Cerebellar cortex (tissue), 1 donor: ENCODE measurements around the gene MUC4.
"Not testable (repeated sequence)": the region's sequence is repeated elsewhere in the genome, so short reads cannot be mapped to it uniquely, and the experiment has no call there.

Experiments used
- DNase-seq: peaks from one replicate; pipeline ENCODE4 v3.0.0-alpha.2; 2015; ENCODE audit warnings: low spot score

MUC4 gene

DNA sequence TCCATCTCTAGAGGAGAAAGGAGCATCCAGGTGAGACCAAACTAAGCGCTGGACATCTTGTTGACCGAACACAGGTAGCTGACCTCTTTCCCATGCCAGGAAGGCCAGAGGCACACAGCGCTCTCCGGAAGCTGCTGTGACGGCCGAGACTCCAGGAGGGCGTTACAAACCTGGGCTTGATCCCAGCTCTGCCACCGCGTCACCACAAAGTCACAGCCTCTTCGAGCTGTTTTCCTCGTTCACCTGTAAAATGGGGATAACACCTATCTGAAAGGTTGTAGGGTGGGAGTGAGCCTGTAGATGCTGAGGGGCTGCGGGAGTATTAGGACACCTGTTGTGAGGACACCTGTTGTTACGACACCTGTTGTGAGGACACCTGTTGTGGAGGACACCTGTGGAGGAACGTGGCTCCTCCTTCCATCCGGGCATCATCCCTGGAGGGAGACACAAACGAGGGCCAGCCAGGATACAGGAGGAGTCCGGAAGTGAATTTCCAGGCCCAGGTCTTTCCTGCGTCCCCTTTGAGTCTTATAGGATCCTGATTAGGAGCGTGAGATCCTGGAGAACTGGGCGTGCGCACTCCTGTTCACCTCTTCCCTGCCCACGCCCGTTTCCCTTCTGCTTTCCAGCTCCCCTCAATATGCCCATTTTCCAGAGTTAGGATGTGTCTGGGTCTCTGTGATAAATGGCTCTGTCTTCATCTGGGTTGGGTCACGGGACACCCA, 2.3 kb upstream of the MUC4 start:
- DNase-seq: no peak

DNA sequence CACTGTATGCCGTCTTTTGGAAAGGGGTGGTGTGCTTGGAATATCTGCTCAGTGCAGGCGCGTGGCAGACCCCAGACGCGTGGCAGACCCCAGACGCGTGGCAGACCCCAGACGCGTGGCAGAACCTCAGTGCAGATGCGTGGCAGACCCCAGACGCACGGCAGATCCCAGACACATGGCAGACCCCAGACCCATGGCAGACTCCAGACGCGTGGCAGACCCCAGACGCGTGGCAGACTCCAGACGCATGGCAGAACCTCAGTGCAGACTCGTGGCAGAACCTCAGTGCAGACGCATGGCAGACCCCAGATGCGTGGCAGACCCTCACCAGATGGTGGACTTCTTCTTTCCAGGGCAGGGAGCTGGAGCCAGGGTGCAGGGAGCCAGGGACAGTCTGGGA, 637 bp upstream of the MUC4 start:
- no peak for DNase-seq

DNA sequence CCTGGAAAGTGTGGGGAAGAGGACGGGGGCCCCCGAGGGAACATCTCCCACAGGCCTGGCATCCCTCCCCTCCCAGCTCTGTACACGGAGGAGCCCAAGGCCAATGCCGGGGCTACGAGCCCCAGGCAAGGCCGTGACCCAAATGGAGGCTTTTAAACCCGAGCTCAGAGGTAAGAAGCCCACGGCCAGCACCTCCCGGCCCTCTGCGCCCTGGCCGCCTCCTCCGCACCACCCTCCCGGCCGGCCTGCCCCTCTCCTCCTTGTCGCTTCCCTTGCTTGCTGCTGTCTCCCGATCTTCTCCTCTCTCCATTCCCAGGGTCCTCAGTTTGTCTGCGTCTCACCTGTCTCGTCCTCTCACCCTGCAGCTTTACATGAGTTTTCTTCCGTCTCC, 1.3 kb downstream of the MUC4 start:
- DNase-seq: no peak

DNA sequence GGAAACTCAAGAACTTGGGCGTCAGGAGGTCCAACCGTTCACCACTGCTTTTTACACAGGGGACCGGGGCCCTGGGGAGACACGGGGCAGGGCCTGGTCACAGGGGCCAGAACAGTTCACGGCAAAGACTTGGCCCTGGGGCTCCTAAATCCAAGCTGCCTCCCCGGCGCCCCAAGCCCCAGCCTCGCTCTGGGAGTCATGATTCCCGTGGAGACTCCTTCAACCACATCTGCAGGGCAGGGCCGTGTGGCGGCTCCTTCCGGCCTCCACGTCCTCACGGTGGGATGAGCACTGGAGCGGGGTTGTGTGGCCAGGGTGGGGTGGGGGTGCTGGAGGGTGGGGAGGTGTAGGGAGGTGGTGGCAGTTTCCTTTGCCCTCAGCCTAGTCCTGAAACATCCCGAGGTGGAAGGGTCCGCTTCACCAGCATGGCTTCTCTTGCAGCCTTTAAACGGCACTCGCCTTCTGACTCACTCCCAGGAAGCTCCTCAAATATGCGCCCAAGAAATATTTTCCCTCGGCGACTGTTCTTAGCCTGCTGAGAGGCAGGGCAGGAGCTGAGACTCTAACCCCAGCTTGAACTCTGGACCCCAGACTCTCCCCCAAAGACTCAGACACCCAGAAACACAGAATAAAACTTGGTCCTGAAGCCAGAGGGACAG, 1.8 kb downstream of the MUC4 start:
- DNase-seq: no peak

DNA sequence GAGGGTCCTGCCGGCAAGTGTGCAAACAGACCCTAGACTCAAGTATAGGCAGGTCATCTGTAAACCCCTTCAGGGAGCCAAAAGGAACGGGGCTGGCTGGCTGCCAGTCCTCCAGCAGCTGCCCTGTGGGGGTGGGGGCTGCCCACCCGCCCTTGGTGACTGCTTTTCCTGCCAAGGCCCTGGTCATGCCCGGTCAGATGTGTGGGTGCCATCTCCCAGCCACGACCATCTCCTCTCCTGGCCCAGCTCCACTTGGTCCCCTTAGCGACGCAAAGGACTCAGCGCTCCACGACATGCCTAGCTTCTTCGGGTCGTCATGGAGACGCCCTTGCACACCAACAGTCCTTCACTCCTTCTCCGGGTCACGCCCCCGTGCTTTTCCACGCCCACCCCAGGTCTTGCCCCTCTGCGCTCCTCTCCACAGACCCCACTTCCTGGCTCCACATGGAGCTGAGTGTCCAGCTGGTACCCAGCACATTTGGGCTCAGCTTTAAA, 2.4 kb downstream of the MUC4 start:
- no peak for DNase-seq

DNA sequence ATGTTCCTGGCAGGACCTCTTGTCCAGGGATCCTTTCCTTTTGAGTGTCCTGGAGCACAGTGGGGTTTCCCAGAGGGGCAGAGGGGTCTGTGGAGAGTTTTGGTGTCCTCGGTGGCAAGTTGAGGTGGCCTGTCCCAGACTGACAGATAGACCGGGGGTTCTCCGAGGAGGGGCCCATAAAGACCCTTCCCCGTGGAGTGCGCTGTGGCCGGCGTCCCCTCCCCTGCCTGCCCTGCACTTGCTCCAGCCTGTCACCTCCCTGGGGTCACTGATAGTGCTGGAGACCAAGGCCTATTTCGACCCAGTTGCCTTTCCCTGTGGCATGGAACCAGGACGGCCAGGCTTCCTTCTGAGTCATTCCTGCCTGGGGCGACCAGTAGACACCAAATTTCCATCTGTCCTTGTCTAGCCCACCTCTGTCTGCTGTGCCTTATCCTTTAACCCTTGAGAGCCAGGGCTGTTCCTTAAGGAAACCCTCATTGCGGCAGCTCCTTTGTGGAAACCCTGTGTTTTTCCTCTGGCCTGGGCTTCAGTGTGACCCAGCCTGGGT, 2.9 kb downstream of the MUC4 start:
- no peak for DNase-seq

DNA sequence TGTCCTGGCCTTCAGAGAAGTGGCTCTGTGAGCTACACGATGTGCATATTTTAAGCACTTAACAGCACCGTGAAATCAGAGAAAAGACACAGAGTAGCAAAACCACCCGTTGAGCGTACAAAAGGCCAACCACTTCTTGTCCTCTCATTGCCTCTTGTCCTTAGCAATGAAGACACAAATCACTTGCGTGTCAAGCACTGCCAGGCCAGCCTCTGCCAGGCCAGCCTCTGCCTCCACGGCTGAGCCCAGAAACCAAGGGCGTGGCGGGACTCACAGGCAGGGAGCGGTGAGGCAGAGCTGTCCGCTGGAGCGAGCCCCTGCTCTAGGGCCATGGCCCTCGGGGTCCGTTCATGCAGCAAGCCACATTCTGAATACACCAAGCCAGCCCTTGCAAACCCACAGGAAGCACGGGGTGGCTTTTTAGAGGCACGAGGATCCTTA, 4.0 kb downstream of the MUC4 start:
- no peak for DNase-seq

DNA sequence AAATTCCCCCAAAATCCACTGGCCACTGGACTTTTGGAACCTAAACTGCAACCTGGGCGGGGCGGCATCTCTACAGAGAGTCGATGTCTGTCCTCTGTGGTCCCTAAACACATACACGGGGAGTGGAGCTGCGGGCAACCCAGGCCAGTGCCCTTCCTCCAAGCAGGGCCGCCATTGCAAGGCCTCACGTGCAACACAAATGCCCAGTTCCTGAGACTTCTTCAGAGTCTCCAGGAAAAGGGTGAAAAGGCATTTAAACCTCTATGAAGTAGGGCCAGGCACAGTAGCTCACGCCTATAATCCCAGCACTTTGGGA, 4.9 kb downstream of the MUC4 start:
- DNase-seq: no peak

DNA sequence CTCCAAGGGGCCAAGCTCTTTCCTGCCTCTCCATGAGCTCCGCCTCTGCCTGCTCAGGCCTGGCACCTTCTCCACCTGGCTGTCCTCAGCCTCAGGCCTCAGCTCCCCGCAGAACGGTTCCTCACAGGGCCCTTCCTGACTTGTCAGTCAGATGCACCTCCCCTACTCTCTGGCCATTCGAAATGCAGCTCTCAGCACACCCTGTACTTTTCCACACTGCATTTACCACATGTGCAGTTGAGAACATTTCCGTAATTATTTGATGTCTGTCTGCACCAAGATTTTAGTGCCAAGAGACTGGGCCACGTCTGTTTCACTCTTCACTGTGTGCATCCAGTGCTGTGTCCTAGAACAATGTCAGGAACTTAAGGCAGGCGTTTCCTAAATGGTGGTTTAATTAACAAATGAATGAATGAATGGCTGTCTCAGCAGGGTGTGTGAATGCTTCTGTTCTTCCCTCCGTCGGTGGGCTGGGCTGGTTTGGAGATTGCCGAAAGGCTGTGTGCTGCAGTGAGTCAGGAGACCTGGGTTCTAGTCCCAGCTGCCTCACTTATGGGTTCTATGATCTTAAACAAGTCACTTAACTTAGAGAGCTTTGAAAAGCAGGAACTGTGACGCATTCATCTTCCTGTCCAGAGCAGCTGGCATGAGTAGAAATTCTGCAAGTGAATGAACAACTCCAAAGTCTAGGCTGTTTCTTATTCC, 5.4 kb downstream of the MUC4 start:
- no peak for DNase-seq

DNA sequence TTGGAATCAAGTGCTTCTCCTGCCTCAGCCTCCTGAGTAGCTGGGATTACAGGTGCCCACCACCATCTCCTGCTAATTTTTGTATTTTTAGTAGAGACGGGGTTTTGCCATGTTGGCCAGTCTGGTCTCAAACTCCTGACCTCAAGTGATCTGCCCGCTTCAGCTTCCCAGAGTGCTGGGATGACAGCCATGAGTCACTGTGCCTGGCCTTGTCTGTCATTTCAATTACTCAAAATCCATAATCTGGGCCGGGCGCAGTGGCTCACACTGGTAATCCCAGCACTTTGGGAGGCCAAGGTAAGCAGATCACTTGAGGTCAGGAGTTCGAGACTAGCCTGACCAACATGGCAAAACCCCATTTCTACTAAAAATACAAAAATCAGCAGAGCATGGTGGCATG, 6.1 kb downstream of the MUC4 start:
- DNase-seq: not testable (repeated sequence)

DNA sequence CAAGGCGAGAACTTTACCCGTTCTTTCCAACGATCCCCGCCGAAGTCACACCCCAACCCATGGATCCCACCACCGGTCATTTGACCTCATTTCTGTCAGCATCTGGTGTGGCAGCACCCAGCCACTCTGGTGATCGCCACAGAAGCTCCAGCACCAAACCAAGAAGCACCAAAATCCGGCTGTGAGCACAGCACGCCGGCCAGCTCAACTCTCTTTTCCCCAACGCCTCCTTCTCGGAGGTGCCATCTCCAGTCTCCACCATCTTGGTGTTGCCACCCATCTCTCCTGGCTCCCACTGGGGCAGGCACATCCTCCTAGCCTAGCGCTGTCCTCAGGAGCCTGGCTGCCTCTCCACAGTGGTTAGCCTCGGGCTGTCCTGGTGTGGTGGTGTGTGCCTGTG, 6.5 kb downstream of the MUC4 start:
- no peak for DNase-seq

DNA sequence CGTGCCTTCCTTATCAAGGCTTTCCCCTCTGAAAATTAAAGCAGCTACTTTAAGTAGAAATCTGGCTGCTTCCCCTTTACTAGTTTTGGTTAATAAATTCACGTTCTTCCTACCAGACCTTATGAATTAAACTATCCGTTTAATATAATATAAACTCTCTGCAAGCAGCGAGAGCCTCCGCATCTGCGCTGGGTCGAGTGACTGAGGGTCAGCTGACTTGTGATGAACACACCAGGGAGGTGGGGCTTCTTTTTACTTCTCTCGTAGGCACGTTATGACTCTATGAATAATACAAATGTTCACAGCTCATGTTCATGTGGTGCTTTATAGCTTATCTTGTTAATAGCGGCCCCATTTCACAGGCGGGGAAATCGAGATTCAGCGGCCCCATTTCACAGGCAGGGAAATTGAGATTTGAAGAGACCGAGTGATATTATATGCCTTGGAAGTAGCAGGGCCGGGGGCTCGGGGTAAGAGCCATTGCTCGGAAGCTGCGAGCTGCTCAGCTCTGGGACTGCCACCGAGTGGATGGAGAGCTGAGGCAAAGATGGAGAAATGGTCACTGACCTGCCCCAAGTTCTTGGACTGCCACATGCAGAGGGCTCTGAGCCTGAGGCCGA, 8.3 kb downstream of the MUC4 start:
- DNase-seq: no peak

DNA sequence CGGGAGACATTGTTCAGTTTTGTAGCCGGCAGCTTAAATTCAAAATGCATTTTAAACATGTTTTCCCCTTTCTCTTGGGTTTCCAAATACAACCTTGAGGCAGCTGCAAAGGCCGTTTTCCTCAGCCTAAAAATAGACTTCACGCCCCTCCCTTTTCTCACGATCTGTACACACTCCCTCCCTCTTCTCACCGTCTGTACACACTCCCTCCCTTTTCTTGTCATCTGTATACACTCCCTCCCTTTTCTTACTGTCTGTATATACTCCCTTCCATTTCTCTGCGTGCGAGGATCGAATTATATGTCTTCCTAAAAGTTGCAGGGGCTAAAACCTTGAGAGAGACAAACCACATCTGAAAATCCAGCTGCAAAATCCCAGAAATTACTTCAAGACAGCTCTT, 8.9 kb downstream of the MUC4 start:
- no peak for DNase-seq

DNA sequence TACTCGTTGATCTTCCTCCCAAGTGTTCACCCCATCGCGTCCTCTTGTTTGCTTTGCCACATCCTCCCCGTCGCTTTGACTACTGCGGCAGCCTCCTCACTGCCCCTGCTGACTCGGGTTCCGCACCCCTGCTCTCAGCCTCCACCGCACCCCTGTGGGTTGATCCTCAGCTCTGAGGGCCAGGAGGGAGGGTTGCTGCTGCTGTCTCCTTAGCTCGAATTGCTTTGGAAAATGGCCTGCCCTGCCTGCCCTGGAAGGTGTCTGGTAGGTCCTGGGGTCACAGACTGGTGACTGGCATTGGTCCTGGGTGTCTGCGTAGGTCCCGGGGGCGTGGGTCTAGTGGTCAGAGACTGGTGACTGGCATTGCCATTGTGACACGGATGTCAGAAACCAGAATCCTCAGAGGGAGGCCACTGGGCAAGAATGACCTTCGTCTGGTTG, 9.4 kb downstream of the MUC4 start:
- no peak for DNase-seq

DNA sequence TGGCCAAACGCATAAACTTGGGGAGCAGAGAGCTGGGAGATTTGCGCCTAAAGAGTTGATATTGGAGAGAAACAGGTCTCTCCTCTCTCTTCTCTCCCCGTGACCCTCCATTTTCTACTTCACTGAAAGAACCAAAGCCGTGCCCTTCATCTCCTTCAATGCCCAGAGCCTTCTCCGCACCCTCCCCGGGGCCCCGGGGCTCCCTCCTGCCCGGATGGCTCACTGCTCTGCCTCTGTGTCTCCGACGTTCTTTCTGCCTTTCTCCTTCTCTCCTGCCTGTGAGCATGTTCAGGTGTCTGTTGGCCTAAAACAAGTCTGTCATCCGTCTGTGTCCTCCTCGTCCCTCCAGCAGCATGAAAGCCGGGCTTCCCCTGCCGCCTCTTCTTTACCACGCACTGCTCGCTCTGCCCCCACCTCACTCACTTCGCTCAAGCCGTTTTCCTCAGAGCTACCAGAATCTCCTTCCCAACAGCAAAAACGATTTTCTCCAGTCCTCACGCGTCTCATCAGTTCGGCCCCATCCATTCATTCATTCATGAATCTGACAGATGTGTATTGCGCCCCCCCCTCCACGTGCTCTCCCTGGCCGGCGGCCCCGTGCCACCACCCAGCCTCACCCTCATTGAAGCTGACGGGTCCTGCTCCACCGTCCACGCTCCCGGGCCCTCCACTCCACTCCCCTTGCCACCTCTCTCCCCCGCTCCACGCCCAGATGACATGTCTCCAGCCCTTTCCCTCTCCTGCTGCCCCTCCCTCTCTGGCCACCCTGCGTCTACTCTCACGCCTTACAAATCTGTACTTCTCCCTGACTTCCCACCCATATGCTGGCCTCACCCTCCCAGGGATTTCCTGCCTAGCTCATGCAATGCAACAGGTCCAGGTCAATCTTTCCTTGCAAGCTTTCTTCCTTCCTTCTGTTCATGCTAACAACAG, 10.2 kb downstream of the MUC4 start:
- DNase-seq: no peak

DNA sequence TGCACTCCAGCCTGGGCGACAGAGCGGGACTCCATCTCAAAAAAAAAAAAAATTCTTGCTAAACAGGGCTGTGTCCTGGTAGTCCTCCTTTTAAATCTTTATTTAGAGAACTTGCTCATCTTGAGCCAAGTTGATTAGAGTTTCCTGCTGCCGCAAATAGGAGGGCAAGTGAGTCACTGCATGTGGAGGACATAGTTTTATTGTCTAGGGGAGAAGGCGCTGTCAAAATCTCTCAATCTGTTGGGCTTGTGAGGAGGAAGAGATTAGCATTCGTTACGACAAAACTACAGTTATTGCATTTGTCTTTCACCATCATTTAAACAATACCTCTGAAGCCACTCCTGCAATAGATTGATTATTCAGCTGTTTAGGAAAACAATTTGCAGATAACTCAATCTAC, 11.5 kb downstream of the MUC4 start:
- no peak for DNase-seq

DNA sequence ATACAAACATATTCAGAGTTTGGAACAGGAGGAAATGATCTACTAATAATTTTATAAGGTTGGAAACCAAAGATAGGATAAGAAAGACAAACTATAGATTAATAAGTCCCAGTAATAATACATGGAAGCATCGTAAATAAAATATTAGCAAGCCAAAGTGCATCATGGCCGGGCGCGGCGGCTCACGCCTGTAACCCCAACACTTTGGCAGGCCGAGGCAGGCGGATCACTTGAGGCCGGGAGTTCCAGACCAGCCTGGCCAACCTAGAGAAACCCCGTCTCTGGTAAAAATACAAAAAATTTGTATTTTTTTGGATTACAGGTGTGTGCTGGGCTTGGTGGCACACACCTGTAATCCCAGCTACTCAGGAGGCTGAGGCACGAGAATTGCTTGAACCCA, 14.9 kb downstream of the MUC4 start:
- no peak for DNase-seq

DNA sequence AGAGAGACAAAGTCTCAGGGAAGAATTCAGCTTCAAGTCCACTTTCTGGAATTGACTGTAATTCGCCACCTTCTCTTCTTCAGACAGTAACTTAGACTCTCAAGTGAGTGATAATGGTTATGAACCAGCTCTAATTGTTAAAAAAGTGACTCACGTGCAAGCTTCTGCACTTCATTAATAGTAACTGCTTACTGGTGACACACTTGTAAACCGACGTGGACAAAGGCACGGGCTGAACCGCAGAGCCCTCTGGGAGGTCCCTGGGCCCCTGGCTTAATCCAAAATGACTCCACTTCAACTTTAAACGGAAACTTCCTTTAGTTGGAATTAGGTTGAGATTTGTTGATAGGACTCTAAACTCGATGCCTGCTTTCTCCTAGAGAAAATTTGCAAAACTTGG, 17.0 kb downstream of the MUC4 start:
- no peak for DNase-seq

DNA sequence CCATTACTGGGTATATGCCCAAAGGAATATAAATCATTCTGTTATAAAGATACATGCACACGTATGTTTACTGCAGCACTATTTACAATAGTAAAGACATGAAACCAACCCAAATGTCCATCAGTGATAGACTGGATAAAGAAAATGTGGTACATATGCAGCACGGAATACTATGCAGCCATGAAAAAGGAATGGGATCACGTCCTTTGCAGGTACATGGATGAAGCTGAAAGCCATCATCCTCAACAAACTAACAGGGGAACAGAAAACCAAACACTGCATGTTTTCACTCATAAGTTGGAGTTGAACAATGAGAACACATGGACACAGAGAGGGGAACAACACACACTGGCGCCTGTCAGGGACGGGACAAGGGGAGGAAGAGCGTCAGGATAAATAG, 19.1 kb downstream of the MUC4 start:
- not testable (repeated sequence) for DNase-seq

DNA sequence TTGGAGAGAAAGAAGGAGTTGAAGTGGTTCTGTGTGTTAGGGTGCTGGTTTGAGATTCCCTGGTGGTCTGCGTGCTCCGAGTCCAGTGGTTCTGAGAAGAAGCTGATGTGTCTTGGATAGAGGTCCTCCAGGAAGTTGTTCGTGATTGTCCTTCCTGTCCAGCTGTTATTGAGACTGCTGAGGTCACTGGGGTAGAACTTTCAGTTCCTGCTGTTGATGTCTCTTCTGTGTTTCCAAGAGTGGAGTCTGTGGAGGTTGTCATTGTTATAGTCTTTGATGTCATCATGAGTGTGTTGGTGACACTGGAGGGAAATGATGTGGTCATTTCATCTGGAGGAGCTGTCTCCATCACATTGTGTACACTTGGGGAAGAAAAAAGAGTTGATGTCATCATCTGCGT, 20.8 kb downstream of the MUC4 start:
- no peak for DNase-seq
